A673 (cell line): ENCODE data around the gene RNF115.

ENCODE experiments used
- EZH2 ChIP-seq: fragments of 200-600 bp; sonication (generic); IDR thresholded peaks from 2 replicates; pipeline ENCODE4 v1.6.1; 2017; ENCODE audit warnings: borderline replicate concordance, low read depth, mild to moderate bottlenecking, mixed read lengths, antibody characterized with exemption, low read length; ENCODE audit not compliant: poor library complexity, severe bottlenecking
- TF ChIP-seq, protein P1 (sequence below): fragments of 300-800, 200-600 bp; sonication (generic); conservative IDR thresholded peaks from 2 replicates; pipeline ENCODE4 v1.5.1; 2017; ENCODE audit warnings: low read depth, mild to moderate bottlenecking, antibody characterized with exemption, low read length, moderate library complexity, mixed read lengths

DNA sequence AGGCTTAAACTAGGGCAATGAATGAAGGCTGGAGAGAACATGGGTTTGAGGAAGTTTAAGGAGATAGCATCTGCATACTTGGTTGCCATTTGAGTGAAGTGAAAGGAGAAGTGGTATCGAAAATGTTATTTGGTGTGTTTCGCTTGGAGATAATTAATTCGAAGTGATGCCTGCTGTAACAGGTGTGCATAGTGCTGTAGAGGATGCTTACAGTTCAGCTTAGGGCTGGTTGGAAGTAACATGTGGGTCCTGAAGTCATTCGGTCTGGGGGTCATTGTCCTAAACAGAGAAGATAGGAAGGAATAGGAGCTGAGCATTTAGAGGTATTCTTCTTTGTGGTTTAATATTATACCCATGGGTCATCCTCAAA lies 21.2 kb upstream of the RNF115 start:
- TF ChIP-seq, protein P1, sequence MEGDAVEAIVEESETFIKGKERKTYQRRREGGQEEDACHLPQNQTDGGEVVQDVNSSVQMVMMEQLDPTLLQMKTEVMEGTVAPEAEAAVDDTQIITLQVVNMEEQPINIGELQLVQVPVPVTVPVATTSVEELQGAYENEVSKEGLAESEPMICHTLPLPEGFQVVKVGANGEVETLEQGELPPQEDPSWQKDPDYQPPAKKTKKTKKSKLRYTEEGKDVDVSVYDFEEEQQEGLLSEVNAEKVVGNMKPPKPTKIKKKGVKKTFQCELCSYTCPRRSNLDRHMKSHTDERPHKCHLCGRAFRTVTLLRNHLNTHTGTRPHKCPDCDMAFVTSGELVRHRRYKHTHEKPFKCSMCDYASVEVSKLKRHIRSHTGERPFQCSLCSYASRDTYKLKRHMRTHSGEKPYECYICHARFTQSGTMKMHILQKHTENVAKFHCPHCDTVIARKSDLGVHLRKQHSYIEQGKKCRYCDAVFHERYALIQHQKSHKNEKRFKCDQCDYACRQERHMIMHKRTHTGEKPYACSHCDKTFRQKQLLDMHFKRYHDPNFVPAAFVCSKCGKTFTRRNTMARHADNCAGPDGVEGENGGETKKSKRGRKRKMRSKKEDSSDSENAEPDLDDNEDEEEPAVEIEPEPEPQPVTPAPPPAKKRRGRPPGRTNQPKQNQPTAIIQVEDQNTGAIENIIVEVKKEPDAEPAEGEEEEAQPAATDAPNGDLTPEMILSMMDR = no peak
- no peak for TF ChIP-seq EZH2
